ENCODE measurements around the gene ZNF81.
"Not testable (repeated sequence)": the region's sequence is repeated elsewhere in the genome, so short reads cannot be mapped to it uniquely, and the experiment has no call there.

Gene ZNF81

DNA sequence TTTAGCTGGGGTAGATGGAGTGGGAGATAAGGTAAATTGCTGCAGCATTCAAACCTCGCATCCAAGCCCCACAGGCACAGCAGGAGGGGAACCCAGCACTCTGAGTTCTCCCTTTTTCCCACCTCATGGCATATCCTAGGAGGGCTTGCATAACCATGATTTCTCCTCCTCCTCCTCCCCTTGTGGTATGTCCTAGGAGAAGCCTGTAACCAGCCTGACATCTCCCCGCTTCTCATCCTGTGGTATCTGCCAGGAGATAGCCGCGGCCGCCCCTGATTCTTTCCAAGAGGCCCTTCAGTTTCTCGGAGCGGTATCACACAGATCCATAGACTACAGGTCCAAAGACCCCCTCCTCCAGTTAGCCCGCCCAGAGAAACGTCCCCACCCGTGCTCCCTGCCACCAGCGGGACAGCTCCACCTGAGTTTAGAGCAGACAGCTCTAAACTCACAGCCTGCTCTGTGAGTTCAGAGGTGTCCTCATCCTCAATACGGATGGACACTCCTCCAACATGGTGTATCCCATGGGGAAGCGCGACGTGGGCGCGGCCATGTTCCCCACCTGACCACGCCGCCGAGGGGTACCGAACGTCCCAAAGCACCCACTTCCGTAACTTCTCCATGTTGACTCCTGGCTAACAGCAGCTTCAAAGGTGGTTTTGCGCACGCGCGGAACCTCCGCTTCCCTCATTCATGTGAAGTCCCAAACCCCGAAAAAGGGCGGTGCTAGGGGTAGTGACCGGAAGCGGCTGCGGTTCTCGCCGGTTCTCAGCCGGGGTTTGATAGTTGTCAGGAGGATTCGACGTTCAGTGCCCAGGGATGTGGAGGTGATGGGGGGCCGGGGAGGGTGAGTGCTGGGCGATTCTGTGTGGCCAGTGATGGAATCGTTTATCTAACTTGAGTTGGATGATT is at the start of gene ZNF81:
TSS of gene ZNF81 (plus strand) at position 739 of the 909 bp plus-strand sequence. CDS start 9,366 bp downstream, outside the sequence.
- Mint-ChIP-seq H3K9me3 (ENCODE audit: low read depth) (no peaks in the 10 kb centered on the region), H3K27ac (peak within 1 kb of the TSS; percentile 98), H3K27me3 (no peaks in the 10 kb centered on the region), H3K4me1 (ENCODE audit: low read depth) (peaks cover 27% of the 10 kb centered on the region), H3K4me3 (peak within 1 kb of the TSS; percentile 99), H3K36me3 (no peaks in the 10 kb centered on the region)

DNA sequence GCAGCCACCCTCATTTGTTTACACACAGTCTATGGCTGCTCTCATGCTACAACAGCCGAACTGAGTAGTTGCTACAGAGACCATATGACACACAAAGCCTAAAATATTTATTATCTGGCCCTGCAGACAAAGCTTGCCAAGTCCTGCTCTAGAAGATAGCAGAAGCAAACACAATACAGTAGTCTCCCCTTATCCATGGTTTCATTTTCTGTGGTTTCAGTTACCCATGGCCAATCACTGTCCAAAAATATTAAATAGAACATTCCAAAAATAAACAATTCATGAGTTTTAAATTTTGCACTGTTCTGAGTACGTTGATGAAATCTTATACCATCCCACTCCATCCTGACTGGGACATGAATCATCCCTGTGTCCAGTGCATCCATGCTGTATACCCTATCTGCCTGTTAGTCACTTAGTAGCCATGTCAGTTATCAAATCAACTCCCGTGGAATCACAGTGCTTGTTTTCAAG is 40.2 kb upstream of the ZNF81 start:
- no peaks in the 10 kb centered on the region for H3K9me3 Mint-ChIP-seq (ENCODE audit: low read depth)
- H3K4me3 Mint-ChIP-seq: no peak overlapping the region
- H3K27ac Mint-ChIP-seq: no peak overlapping the region
- H3K4me1 Mint-ChIP-seq (ENCODE audit: low read depth): no peaks in the 10 kb centered on the region
- no peaks in the 10 kb centered on the region for H3K36me3 Mint-ChIP-seq
- peaks cover 2% of the 10 kb centered on the region for H3K27me3 Mint-ChIP-seq

DNA sequence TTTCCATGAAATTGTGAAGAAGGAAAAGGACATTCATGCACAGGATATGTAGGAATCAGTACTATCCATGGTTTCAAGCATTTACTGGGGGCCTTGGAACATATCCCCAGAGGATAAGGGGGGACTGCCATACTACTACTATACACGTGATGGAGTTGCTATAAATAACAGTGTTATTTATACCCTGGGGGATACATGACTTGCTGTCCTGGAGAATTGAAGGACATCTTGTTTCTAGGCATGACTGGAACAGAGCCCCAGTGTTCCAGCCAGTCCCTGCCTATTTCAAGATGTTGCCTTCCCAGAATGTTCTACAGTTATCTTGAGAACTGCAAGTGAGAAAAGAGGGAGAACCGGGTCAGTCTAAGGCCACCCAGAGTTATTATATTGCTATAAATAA is 39.6 kb upstream of the ZNF81 start:
- Mint-ChIP-seq H3K9me3 (ENCODE audit: low read depth) (no peaks in the 10 kb centered on the region), H3K27ac (no peak overlapping the region), H3K36me3 (no peaks in the 10 kb centered on the region), H3K4me3 (no peak overlapping the region), H3K4me1 (ENCODE audit: low read depth) (no peaks in the 10 kb centered on the region), H3K27me3 (peaks cover 2% of the 10 kb centered on the region)

DNA sequence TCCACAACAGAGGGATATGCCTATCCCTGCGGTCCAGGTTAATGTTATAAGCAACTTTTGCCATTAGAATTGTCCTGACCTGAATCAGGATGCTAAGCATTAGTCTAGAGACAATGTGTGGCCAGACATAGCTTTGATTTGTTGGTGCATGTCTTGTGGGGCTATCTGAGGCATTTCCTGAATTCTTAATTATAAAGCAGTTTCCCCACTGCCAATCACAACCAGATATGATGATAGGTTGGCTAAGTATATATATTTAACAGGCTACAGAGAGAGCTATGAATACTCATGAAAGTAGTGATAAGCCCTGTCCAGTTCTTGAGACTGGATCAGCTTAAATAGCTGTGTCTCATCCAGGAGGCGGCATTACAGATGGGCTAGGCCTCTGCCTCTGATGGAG is 37.8 kb upstream of the ZNF81 start:
- Mint-ChIP-seq H3K4me1 (ENCODE audit: low read depth) (no peaks in the 10 kb centered on the region), H3K9me3 (ENCODE audit: low read depth) (no peaks in the 10 kb centered on the region), H3K27ac (no peak overlapping the region), H3K27me3 (no peaks in the 10 kb centered on the region), H3K4me3 (no peak overlapping the region), H3K36me3 (no peaks in the 10 kb centered on the region)

DNA sequence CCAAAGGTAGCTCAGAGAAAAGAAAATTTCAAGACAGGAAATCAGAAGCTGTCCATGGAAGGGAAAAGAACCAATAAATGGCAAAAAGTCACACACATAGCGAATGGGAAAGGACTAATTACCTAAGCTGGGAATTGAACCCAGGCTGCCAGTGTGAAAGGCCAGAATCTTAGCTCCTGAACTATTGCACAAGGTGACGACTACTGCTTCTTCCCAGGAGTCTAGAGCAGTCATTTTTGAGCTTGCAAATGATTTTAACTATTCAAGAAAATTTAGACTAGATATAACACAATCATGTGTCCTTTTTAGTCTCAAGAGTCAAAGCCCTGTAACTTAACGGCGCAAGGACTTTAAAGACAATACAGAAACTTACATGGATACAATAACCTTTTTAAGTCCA is 34.1 kb upstream of the ZNF81 start:
- H3K36me3 Mint-ChIP-seq: no peaks in the 10 kb centered on the region
- no peaks in the 10 kb centered on the region for H3K4me1 Mint-ChIP-seq (ENCODE audit: low read depth)
- H3K27ac Mint-ChIP-seq: no peak overlapping the region
- no peaks in the 10 kb centered on the region for H3K9me3 Mint-ChIP-seq (ENCODE audit: low read depth)
- H3K4me3 Mint-ChIP-seq: no peak overlapping the region
- no peaks in the 10 kb centered on the region for H3K27me3 Mint-ChIP-seq

DNA sequence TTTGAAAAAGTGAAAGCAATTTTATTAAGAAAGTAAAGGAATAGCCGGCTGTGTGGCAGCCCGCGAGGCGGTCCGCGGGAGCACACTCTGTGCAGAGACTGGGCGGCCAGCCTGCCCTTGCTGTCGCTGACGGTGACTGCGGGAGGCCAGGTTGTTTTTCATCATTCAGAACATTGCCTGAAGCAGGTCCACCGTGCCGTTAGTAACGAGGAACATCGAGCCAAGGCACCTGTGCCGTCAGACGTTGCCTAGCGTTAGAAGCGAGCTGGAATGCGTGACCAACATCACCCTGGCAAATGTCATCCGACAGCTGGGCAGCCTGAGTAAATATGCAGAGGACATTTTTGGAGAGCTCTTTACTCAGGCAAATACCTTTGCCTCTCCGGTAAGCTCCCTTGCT is 33.6 kb upstream of the ZNF81 start:
- H3K4me1 Mint-ChIP-seq (ENCODE audit: low read depth); H3K9me3 Mint-ChIP-seq (ENCODE audit: low read depth); H3K27me3 Mint-ChIP-seq; H3K4me3 Mint-ChIP-seq; H3K36me3 Mint-ChIP-seq; H3K27ac Mint-ChIP-seq: not testable (repeated sequence)

DNA sequence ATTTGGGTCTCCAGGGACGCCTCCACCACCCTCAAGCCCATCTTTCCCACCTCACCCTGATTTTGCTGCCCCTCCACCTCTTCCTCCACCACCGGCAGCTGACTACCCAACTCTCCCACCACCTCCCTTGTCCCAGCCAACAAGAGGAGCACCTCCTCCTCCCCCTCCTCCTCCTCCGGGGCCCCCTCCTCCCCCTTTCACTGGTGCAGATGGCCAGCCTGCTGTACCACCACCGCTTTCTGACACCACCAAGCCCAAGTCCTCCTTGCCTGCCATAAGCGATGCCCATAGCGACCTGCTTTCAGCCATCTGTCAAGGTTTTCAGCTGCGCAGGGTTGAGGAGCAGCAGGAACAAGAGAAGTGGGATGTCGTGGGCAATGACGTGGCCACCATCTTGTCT is 32.4 kb upstream of the ZNF81 start:
- Mint-ChIP-seq H3K27ac (no peak overlapping the region), H3K4me1 (ENCODE audit: low read depth) (no peaks in the 10 kb centered on the region), H3K4me3 (no peak overlapping the region), H3K9me3 (ENCODE audit: low read depth) (no peaks in the 10 kb centered on the region), H3K36me3 (no peaks in the 10 kb centered on the region), H3K27me3 (no peaks in the 10 kb centered on the region)

DNA sequence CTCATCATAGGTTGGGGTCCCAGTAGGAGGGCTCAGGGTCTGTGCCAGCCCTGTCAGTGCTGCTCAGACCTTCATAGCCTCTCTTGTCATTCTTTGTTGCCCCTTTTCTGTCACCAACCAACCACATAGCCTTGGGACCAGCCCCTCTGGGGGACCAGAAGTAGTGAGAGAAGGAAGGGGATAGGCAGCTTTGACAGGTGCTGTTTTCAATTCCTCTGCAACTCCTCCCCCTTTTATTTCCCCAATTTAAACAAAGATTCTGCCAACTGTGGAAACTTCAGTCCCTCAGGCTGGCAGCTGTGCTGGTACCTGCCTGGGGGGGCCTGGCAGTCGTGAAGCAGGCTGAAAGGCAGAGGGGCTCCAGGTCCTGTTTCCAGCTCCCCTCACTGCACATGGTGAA is 30.9 kb upstream of the ZNF81 start:
- H3K27me3 Mint-ChIP-seq; H3K9me3 Mint-ChIP-seq (ENCODE audit: low read depth); H3K4me1 Mint-ChIP-seq (ENCODE audit: low read depth); H3K36me3 Mint-ChIP-seq; H3K4me3 Mint-ChIP-seq; H3K27ac Mint-ChIP-seq: not testable (repeated sequence)

DNA sequence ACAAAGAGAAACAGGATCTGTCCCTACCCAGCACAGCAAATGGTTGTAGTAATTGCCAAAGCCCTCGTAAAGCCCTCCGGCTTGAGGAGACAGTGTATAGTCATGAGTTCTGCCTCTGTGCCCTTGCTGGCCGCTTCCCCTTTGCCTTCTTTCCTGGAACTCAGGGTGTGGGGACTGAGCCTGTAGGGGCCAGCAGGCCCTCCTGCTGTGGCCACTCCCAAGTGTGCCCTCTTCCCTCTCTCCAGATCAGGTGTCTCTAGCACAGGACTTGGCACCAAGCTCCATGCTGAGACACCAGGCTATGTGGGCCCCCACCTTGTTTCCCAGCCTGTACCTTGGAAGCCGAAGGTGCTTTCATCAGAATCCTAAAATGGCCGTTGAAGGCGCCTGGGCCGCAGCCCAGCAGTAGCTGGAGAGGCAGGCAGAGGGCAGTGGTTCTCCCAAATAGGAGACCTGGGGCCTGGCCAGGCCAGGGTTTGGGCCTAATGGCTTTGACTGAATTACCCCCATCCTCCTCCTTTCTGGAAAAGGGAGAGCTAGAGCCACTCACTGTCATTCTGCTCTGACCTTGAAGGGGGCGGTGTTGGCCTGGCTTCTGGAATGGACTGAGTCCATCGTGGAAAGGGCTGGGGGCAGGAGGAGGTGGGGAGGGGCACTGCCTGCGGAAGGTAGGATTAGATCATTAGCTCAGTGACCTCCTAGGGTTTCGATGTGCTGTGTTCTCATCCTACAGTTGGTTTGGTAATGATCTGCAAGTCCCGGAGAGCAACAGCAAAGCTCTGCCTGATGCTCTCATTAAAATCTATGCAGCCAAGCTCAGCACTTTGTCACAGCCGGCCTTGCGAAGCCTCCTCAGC is 30.1 kb upstream of the ZNF81 start:
- H3K27ac Mint-ChIP-seq; H3K4me1 Mint-ChIP-seq (ENCODE audit: low read depth); H3K4me3 Mint-ChIP-seq; H3K36me3 Mint-ChIP-seq; H3K27me3 Mint-ChIP-seq; H3K9me3 Mint-ChIP-seq (ENCODE audit: low read depth): not testable (repeated sequence)

DNA sequence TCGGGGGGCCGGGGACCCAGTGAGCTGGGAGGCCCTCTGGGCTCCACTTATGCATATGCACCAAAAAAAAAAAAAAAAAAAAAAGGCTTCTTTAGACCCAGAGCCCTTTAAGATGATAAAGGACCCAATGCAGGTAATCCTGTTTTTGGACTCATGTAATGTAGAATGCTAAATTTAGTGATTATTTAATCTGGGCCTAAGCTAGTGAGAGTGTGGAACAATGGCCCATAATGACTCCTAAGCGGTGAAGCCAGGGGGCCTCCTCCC is 29.5 kb upstream of the ZNF81 start:
- not testable (repeated sequence) for H3K9me3 Mint-ChIP-seq (ENCODE audit: low read depth); H3K4me1 Mint-ChIP-seq (ENCODE audit: low read depth)

DNA sequence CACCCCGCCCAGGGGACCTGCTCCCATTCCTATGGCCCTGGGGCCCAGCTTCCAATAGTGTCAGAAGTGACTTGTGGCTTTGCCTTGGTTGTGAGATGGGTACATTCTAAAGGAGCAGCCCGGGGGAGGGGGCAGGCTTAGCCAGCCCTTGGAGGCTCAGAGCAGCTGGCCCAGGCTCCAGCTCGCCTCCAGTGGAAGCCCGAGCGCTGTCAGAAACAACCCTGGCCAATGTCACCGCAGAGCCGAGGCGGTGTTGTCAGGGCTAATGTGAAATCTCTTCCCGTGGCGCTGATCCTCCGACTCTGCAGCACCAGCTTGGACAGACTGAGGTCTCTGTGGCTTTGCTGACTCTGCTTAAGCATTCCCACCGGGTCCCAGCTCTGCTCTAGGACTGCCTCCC is 29.2 kb upstream of the ZNF81 start:
- no peaks in the 10 kb centered on the region for H3K4me1 Mint-ChIP-seq (ENCODE audit: low read depth)
- no peaks in the 10 kb centered on the region for H3K27me3 Mint-ChIP-seq
- no peaks in the 10 kb centered on the region for H3K36me3 Mint-ChIP-seq
- H3K4me3 Mint-ChIP-seq: no peak overlapping the region
- no peak overlapping the region for H3K27ac Mint-ChIP-seq
- no peaks in the 10 kb centered on the region for H3K9me3 Mint-ChIP-seq (ENCODE audit: low read depth)

More for the DNA sequence above, 29.5 kb upstream of the ZNF81 start:
- not testable (repeated sequence) for H3K36me3 Mint-ChIP-seq, H3K27me3 Mint-ChIP-seq, H3K4me3 Mint-ChIP-seq, H3K27ac Mint-ChIP-seq

DNA sequence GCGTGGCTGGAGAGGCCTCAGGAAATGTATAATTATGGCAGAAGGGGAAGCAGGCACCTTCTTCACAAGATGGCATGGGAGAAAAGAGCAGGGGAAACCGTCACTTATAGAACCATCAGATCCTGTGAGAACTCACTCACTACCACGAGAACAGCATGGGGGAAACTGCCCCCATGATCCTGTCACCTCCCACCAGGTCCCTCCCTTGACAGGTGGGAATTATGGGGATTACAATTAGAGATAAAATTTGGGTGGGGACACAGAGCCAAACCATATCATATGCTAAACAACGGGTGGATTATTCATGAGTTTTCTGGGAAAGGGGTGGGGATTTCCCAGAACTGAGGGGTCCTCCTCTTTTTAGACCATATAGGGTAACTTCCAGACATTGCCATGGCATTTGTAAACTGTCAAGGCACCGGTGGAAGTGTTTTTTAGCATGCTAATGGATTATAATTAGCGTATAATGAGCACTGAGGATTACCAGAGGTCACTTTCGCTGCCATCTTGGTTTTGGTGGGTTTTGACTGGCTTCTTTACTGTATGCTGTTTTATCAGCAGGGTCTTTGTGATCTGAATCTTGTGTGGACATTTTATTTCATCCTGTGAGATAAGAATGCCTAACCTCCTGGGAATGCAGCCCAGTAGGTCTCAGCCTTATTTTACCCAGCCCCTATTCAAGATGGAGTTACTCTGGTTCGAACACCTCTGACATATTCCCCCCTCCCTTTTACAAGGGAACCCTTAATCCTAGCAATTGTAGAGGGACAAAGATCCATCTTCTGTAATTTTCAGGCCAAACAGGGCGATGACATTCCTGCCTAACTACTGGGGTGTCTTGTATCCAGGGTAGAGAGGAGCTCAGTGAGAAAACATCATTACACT is 27.6 kb upstream of the ZNF81 start:
- Mint-ChIP-seq H3K27ac (no peak overlapping the region), H3K9me3 (ENCODE audit: low read depth) (no peaks in the 10 kb centered on the region), H3K4me1 (ENCODE audit: low read depth) (no peaks in the 10 kb centered on the region), H3K27me3 (no peaks in the 10 kb centered on the region), H3K36me3 (no peaks in the 10 kb centered on the region), H3K4me3 (no peak overlapping the region)

DNA sequence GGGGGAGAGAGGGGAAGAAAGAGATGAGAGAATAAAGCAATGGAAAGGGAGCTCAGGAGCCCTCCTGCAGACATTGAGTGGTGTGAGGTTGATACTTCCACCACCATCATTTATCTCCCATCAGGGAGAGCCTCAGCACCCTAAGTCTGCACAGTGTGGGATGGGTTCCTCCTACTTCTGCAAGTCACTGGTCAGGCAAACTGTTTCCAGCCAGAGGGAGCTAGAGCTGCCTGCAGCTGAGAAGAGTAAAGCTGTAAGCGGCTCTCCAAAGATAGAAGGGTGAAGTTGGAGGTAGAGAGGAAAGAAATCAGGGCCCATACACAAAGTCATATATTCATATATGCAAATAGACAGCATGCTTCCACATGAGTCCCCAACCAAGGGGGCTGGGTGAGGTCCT is 21.9 kb upstream of the ZNF81 start:
- Mint-ChIP-seq H3K36me3 (no peaks in the 10 kb centered on the region), H3K4me3 (no peak overlapping the region), H3K9me3 (ENCODE audit: low read depth) (no peaks in the 10 kb centered on the region), H3K27me3 (no peaks in the 10 kb centered on the region), H3K27ac (no peak overlapping the region), H3K4me1 (ENCODE audit: low read depth) (no peaks in the 10 kb centered on the region)

DNA sequence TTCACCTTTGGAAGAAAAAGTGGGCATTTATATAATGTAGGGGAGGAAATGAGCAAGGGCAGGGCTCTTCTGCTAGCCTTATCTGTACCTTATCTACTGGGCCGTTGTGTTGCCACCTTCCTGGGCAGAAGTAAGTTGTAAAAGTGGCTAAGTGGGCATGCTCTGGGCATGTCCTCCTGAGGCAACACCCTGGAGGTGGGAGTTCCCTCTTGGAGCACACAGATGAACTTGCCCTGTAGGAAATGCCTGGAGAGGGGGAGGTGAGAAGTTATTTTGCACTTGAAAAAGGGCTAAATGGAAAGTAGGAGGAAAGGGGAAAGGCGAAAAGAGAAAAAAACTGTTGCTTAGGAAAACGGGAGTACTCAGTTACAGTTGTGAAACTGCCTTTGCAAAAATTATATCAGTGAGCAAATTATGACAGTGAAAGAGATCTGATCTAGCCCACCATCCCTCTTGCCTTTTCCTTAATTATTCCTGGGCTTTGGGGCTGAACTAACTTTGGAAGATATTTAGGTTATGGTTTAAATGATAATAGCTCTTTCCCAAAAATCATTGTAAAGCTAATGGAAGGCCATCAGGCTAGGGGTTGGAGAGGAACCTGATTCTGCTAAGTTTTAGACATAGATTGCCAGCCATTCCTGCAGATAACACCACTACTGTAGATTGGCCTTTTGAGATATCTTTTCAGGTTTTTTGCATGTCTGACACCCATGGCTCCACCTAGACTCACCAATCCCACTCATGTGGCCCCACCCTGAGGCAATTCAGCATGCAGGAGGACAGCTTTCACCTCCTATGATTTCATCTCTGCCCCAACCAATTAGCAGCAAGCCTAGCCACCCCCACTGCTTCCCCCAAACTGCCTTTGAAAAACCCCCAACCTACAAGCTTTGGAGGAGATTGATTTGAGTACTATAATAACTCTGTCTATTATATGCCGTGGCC is 20.5 kb upstream of the ZNF81 start:
- no peak overlapping the region for H3K27ac Mint-ChIP-seq
- no peaks in the 10 kb centered on the region for H3K4me1 Mint-ChIP-seq (ENCODE audit: low read depth)
- no peaks in the 10 kb centered on the region for H3K9me3 Mint-ChIP-seq (ENCODE audit: low read depth)
- no peaks in the 10 kb centered on the region for H3K27me3 Mint-ChIP-seq
- no peak overlapping the region for H3K4me3 Mint-ChIP-seq
- H3K36me3 Mint-ChIP-seq: no peaks in the 10 kb centered on the region

Measured in activated naive CD8-positive, alpha-beta T cell (primary cell).